Stimulated activated CD4-positive, alpha-beta T cell treated with anti-CD3 and anti-CD28 coated beads, Interleukin-1b, Interleukin-23, amount 100 ng/mL, for 1 hour (primary cell): ENCODE data around the gene ECE1.
A peak's percentile ranks its signal among the peaks of the same experiment; 100 is the strongest.
"Not testable (repeated sequence)": the region's sequence is repeated elsewhere in the genome, so short reads cannot be mapped to it uniquely, and the experiment has no call there.

Experiments
- DNase-seq, 2 donors: peaks; one replicate each; pipeline ENCODE4 v3.0.0-alpha.2; 2020; ENCODE audit warnings: low read depth in 2 of 2

ECE1 gene

DNA sequence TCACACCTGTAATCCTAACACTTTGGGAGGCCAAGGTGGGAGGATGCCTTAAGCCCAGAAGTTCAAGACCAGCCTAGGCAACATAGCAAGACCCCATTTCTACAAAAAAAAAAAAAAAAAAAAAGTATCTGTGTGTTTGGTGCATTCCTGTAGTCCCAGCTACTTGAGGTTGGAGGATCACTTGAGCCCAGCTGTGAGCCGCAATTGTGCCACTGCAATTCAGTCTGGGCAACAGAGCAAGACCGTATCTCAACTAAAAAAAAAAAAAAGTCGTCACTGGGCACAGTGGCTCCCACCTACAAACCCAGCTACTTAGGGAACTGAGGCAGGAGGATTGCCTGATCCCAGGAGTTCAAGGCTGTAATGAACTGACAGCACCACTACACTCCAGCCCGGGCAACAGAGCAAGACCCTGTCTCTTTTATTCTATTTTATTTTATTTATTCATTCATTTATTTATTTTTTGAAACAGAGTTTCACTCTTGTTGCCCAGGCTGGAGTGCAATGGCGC lies 105.0 kb downstream of the ECE1 start:
- no peak for DNase-seq

DNA sequence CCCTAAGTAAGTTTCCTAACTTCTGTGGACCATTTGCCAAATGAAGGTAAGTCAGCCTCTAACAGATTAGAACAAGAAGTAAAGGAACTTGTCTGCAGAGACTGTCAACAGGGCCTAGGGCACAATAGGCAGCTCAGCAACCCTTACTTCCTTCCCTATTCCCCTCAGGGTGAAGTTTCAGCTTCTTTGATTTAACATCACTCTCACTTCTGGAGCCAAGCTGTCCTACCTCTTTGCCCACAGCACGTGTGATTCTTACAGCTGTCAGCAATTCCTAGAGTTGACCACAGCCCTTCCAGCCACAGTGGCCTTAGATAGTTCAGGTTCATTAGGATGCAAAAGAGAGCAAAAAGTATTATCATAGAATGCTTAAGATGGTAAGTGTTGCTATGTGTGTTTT lies 106.0 kb downstream of the ECE1 start:
- no peak for DNase-seq

DNA sequence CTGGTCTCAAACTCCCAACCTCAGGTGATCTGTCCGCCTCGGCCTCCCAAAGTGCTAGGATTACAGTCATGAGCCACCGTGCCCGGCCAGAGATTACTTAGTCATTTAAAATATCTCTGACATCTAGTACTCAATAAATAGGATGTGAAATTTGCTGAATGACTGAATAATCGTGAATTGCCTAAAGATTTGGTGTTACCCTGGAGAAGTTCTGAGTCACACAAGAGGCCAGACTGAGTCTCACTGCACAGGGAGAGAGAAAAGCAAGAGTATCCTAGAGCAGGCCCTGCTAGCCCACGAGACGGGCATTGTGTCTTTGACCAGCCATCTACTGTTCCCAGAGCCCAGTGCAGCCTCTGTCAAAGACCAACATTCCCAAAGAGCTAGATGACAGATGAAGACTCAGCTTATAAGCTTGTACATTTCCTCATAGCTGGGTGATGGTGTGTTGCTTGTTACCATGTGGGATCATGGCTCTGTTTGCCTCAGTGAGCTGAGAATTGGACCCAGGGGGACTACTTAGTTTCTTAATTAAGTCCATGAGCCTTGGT lies 108.0 kb downstream of the ECE1 start:
- no peak for DNase-seq

DNA sequence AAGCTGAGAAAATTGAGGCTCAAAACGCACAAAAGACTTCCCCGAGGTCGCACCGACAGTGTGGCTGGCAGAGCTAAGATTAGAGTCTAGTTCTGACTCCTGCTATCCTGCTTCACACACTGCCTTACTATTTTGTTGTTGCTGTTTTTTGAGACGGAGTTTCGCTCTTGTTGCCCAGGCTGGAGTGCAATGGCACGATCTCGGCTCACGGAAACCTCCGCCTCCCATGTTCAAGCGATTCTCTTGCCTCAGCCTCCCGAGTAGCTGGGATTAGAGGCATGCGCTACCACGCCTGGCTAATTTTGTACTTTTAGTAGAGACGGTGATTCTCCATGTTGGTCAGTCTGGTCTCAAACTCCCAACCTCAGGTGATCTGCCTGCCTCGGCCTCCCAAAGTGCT lies 112.0 kb downstream of the ECE1 start:
- DNase-seq = not testable (repeated sequence)

DNA sequence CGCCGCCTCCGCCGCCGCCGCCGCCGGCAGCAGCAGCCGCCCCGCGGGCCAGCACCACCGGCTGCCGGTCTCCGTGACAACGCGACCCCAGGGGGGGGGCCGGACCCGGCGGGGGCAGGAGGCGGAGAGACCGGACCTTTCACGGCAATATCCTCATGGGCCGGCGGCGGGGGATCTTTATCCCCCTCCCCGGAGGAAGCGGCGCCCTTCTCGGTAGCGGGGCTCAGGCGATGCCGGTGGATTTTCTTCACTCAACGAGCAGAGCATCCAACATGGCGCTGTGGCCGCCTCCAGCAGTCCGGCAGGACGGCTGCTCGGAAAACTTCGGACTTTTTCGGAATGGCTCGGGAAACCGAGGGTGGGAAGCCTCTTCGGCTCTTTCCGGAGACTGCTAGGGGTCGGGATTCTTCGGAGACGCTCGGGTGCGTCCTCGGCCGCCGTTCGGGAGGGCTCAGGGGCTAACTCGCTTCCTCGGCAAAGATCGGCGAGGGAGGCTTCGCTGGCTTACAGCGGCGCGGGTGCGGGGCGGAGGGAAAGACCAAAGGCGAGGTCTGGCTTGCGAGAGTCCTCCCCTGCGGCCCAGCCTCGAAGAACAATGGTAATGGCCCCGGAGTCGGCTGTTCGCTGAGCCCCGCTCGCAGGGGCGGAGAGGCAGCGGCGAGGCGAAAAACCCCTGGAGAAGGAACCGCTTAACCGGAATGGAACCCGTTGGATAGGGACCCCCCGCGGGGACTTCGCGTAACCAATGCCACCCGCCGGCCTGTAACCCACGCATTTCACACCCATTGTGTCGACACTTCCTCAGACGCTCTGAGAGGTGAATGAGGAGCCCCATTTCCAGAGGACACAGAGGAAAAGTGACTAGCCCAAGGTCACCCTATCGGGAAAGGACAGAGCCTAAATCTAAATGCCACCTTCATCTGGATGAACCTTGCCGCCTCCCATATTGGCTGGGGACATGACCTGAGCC lies 113.4 kb downstream of the ECE1 start, which contains the start of gene EIF4G3:
TSS of gene EIF4G3 (minus strand) at position 312 of the 970 bp plus-strand sequence. CDS start 174,155 bp downstream, outside the sequence.
- peak; percentile 96 to 100 for DNase-seq

DNA sequence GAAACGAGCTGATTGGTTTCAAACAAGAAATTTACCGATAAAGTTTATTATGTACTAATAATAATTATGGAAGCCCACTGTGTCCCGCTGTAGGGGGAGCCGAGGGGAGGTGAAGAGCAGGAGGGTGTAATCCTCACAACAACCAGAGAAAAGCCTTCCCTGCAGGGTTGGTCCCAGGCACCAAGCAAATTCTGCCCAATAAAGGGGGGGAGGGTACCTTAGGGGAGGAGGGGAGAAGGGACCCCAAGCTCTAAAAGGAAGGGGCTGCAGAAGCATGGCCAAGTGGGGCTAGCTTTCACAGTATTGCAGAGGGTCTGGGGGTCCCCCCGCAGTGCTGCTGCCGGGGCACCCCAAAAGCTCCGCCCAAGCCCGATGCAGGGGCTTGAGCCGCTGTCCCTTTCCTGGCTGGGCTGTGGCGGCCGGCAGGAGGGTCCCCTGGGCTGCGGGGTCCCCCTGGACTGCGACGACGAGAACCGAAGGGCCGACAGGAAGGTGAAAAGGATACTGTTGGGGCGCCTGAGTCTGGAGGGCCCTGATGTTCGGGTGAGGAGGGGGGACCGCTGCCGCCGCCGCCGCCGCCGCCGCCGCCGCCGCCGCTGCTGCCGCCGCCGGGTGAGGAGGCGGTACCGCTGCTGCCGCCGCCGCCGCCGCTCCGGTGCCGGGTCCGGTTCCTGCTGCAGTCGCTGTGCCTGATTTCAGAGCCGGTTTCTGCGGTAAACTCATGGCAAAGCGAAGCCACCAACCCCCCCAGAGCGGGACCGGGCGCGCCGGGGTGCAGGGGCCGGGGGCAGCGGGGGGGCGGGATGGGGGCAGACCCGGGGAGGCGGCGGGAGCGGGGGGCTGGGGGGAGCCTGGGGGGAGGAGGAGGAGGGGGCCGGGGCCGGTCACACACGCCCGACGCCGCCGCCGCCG lies 114.3 kb downstream of the ECE1 start:
- DNase-seq = peak; percentile 0 to 23

DNA sequence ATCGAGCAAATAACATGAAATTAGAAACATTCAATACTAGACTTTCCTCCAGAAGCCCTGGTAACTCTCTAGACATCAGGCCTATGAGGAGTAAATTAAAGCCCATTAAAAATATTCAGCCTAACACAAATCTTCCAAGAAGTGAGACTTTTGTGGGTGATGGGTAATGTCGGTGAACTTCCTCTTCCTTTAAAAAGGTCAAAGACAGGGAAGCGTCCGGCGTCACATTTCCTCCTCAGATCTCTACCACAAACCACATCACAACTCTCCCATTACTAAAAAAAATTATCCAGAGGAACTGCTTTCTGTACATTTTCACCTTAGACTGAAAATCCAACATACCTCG lies 115.0 kb downstream of the ECE1 start:
- DNase-seq = no peak

DNA sequence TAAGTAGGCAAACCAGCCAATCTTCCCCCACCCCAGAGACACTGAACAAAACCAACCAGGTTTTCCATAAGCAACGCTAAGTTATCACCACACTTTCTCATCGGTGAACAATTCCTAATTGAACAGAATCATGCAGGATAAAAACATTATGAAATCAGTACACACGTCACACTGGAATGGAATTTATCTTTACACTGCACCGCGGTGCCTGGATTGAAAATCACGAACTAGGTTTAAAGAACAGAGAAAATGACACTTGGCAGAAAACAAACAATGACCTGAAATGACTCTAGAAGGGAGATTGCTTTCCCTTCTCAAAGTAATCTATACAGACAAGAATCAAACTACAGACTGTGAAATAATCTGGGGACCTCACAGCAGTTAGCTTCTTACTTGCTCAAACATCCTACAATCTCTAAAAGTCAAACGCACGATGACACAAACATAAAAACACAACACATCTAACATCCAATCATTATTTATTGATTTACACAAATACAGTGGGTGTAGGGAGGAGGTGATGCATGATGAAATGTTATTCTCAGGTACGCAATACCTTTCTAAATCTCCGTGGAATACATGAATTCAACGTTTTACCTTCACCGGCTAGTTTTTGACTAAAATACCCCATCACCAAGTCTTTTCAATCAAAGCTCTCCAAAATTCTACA lies 115.5 kb downstream of the ECE1 start:
- no peak for DNase-seq

DNA sequence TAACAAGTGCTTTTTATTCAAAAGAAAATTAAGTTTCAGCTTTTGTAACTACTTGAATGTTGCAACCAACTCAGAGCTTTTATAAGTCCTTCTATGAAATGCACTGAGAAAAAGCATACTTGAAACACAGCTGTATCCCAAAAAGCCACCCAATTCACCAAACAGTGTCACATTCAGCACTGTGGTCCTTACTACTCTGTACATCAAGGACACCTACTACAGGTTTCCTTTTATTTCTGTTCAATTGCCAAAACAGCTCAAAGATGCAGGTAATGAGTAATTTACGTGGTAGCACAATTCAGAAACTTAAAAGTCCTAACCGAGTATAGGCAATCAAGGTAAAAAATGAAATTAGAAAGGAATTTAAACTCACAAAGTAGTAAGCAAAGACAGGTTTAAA lies 116.0 kb downstream of the ECE1 start:
- DNase-seq = no peak

DNA sequence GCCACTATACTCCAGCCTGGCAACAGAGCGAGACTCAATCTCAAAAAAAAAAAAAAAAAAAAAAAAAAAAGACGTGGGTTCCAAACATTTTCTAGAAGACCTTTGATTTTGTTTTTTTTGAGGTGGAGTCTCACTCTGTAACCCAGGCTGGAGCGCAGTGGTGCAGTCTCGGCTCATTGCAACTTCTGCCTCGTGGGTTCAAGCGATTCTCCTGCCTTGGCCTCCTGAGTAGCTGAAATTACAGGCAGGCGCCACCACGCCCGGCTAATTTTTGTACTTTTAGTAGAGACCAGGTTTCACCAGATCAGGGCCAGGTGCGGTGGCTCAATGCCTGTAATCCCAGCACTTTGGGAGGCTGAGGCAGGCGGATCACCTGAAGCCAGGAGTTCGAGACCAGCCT lies 117.2 kb downstream of the ECE1 start:
- not testable (repeated sequence) for DNase-seq

DNA sequence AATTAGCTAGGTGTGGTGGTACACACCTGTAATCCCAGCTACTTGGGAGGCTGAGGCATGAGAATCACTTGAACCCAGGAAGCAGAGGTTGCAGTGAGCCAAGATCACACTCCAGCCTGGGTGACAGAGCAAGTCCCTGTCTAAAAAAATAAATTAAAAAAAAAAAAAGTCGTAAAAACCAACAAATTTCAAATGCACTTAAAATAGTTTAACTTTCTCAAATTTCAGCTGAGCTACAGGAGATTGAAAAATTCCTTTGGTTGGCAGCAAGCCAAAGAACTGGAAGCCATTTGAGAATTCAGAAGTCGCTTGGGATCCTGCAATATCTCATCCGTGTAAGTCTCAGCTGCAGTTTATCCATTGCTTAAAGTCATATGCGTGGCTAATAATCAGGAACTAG lies 119.4 kb downstream of the ECE1 start:
- DNase-seq = not testable (repeated sequence)

DNA sequence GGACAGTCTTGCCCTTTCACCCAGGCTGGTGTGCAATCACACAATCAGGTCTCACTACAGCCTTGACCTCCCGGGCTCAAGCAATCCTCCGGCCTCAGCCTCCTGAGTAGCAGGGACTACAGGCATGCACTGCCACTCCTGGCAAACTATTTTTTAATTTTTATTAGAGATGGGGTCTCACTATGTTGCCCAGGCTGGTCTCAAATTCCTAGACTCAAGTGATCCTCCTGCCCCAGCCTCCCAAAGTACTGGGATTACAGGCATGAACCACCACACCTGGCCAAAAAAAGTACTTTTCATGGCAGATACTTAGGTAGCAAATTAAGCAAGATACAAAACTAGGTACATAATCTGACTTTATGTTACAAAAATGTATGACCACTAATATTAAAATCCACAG lies 121.8 kb downstream of the ECE1 start:
- no peak for DNase-seq
